Fibroblast of pulmonary artery (primary cell): ENCODE data around the gene THOC7.

Source experiments
- DNase-seq: peaks from one replicate; pipeline ENCODE4 v3.0.0-alpha.2; 2010; ENCODE audit warnings: low read depth
- H3K4me3 ChIP-seq: replicated peaks from 2 replicates; pipeline ENCODE4 v1.5.1; 2011; ENCODE audit warnings: low read depth, mild to moderate bottlenecking, control low read depth, low read length, moderate library complexity
- TF ChIP-seq, protein P1 (sequence below): IDR thresholded peaks from 2 replicates; pipeline ENCODE4 v1.5.1; 2011; ENCODE audit warnings: mild to moderate bottlenecking, control low read depth, low read length, inconsistent platforms; ENCODE audit errors: missing control alignments

Gene THOC7

DNA sequence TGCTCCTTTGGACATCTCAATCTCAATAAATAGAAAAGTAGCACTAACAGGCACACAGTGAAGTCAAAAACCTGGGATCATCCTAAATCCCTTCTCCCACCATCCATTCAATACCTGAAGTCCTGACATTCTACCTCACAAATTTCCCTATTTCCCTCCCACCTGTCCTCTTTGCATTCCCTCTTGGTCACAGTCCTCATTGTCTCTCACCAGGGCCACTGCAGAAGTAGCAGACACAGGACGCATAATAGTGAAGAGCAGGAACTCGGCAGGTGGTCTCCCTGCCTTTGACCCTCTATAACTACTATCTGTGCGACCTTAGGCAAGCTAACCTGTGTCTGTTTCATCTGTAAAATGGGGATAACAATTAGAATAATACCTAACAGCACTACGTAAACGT lies 2.3 kb downstream of the THOC7 start:
- H3K4me3 ChIP-seq: no peak overlapping the region
- TF ChIP-seq, protein P1, sequence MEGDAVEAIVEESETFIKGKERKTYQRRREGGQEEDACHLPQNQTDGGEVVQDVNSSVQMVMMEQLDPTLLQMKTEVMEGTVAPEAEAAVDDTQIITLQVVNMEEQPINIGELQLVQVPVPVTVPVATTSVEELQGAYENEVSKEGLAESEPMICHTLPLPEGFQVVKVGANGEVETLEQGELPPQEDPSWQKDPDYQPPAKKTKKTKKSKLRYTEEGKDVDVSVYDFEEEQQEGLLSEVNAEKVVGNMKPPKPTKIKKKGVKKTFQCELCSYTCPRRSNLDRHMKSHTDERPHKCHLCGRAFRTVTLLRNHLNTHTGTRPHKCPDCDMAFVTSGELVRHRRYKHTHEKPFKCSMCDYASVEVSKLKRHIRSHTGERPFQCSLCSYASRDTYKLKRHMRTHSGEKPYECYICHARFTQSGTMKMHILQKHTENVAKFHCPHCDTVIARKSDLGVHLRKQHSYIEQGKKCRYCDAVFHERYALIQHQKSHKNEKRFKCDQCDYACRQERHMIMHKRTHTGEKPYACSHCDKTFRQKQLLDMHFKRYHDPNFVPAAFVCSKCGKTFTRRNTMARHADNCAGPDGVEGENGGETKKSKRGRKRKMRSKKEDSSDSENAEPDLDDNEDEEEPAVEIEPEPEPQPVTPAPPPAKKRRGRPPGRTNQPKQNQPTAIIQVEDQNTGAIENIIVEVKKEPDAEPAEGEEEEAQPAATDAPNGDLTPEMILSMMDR: no peak
- DNase-seq: no peak

DNA sequence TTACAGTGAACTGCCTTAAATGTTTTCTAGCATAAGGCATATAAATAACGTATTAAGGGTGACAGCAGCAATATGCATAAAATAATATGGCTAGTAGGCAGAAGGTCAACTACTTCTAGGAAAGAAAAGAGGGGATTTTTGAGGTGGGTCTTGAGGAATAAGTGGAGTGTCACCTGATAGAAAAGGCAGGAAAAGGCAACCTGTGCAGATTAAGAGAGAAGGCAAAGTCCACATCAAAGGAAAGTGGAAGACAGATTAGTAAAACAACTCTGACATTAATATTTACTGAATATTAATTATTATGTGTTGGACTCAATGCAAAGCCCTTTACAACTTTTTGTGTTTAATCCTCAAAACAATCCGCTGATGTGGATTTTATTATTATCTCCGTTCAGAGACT lies 2.8 kb downstream of the THOC7 start:
- DNase-seq: no peak
- TF ChIP-seq, protein P1: no peak
- no peak overlapping the region for H3K4me3 ChIP-seq

DNA sequence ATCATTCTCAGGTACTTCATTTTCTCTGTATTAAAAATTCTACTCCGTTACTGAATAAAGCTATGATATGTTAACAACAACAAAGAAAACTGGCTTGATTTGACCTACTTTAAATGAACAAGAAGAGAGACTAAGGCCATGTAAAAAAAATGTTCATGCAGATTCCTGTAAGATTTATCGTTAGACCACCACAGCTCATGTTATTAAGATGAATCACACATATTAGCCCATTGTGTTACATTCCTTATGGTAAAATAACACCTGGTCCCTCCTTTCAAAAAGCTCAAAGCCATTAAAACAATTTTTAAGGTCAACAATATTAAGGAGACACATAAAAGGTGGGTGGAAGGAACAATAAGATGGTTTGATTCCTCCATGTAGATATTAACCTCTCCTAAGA lies 6.3 kb downstream of the THOC7 start:
- TF ChIP-seq, protein P1: no peak
- peak; percentile 38 for DNase-seq
- H3K4me3 ChIP-seq: no peak overlapping the region

DNA sequence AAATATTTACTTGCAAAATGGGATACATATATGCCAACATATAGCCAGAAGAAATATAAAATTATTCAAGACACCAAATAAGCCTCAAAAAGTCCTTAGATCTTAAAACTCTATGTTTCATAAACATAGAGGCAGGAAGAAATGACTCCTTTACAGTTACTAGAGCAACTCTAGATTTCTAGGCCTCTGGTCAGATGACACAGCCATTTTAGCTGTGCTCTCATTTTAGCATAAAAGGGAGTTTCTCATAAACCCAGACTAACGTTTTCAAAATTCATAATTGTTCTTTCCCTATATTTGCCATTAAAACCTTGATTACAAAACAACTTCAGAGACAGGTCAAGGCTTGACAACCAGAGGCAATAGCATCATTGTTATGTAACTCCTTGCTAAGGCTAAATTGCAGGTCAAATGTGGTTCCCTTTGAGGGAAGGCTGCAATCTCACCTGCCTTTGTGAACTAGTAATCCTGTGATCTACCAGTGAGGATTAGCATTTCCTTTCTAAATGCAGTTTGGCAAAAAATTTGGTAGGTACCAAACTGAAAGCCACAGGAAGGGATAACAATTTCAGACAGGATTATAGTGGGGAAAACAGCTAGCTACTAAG lies 8.2 kb downstream of the THOC7 start:
- TF ChIP-seq, protein P1: no peak
- no peak overlapping the region for H3K4me3 ChIP-seq
- DNase-seq: no peak

DNA sequence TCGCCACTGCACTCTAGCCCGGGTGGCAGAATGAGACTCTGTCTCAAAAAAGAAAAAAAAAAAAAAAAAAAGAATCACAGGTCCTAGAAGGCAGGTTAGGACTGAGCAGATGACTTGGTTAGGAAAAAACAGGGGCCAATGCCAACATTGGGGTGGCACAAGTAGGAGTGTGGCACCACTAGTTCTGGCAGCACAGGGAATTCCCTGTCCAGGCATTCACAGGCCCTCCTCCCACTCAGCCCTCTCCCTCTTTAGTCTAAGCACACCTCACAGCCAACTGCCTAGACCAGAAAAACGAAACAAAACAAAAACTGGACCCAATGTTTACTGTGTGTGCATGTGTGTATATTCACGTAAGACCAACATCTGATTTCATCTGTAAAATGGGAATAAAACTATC lies 10.5 kb downstream of the THOC7 start:
- no peak overlapping the region for H3K4me3 ChIP-seq
- TF ChIP-seq, protein P1: no peak

DNA sequence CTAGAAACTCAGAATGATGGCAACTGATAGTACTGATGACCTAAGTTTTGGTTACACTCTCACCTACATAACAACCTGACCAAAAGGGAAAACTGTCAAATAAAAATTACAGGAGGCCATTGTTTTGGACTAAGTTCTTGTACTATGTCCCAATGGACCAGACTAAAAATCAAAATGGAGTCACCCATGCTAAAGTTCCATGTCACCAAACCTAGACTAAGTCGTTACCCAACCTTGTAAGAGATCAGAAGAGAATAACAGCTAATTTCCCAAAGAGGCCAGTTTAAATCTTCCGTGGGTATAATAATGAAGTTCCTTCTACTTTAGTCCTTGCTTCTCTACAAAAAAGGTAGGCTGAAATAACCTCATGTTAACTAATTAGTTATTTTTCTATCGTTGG lies 12.3 kb downstream of the THOC7 start:
- DNase-seq: no peak
- TF ChIP-seq, protein P1: no peak

More for the DNA sequence above, 10.5 kb downstream of the THOC7 start:
- DNase-seq: no peak

DNA sequence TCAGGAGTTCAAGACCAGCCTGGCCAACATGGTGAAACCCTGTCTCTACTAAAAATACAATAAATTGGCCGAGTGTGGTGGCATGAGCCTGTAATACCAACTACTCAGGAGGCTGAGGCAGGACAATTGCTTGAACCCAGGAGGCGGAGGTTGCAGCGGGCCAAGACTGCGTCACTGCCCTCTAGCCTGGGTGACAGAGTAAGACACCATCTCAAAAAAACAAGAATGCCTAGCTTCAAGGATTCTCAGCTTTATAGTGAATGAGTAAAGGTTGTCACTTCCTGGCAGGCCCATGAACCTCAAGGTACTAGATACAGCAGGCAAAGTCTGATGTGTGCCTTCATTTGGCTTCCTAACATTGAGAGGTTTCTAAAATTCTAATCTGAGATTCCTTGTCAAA lies 14.4 kb downstream of the THOC7 start:
- H3K4me3 ChIP-seq: no peak overlapping the region
- no peak for DNase-seq
- TF ChIP-seq, protein P1: no peak

More for the DNA sequence above, 12.3 kb downstream of the THOC7 start:
- no peak overlapping the region for H3K4me3 ChIP-seq
